ENCODE measurements around the gene SH3BP5L.

DNA sequence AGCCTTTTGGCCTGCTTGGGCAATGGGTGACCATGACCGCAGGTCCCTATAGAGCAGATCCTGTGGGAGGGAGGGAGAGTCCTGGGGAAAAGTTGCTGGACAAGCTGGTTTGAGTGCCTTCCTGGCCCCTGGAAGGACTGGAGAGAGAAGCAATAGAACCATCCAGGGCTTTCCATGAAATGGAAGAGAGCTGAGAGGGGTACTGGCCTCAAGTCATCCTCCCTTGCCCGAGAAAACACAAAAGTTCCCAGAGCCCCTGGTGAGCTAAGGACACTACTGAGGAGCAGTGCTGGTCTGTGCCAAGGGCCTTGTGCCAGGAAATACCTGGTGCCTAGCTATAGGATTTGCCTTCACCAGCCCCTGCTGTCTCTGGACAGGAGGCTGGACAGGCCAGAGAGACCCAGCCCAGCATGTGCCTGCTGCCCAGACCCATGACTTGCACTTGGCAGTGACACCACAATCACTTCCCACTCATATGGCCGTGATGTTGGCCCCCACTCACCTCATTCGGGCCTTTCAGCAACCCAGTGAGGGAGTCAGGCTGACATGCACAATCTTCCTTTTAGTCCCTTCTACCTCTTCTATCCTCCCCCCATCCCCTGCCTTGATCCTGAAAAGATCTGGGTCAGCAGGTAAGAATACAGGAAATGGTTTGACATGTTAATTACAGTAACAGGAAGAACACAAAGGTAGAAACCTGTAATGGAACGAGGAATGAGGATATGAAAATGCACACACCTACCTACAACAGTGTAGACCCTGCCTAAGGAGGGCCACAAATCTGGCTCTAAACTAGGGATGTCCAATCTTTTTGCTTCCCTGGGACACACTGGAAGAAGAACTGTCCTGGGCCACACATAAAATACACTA is 7.0 kb downstream of the SH3BP5L start:
- TF ChIP-seq, protein P1, sequence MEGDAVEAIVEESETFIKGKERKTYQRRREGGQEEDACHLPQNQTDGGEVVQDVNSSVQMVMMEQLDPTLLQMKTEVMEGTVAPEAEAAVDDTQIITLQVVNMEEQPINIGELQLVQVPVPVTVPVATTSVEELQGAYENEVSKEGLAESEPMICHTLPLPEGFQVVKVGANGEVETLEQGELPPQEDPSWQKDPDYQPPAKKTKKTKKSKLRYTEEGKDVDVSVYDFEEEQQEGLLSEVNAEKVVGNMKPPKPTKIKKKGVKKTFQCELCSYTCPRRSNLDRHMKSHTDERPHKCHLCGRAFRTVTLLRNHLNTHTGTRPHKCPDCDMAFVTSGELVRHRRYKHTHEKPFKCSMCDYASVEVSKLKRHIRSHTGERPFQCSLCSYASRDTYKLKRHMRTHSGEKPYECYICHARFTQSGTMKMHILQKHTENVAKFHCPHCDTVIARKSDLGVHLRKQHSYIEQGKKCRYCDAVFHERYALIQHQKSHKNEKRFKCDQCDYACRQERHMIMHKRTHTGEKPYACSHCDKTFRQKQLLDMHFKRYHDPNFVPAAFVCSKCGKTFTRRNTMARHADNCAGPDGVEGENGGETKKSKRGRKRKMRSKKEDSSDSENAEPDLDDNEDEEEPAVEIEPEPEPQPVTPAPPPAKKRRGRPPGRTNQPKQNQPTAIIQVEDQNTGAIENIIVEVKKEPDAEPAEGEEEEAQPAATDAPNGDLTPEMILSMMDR (IDR thresholded peaks at IDR 0.05; ENCODE audit: borderline replicate concordance, extremely low read depth, low read length, poor library complexity, severe bottlenecking): no peak
- no peak for TF ChIP-seq EZH2 (IDR thresholded peaks at IDR 0.05; ENCODE audit: borderline replicate concordance, low read depth, low read length, severe bottlenecking)

Data from DND-41 (cell line).